K562 (cell line): ENCODE measurements around the gene AGAP1. TPM values are rescaled to one million over a fixed set of nuclear protein-coding genes. Genes with fewer than 3 reads are reported as not detected.

Experiments
- BHLHE40 ChIP-seq: IDR thresholded peaks from 2 replicates; pipeline ENCODE4 v1.6.1; 2011; ENCODE audit warnings: low read length, improper control_type of control experiment
- COPS2 ChIP-seq: fragments of 450-650 bp; conservative IDR thresholded peaks from 2 replicates; pipeline ENCODE4 v1.6.1; 2016; ENCODE audit warnings: mild to moderate bottlenecking, moderate library complexity
- FOS ChIP-seq: IDR thresholded peaks from 3 replicates; pipeline ENCODE4 v1.6.1; 2011; ENCODE audit not compliant: insufficient read length; ENCODE audit errors: extremely low read depth
- FOXP1 ChIP-seq: sonication (generic); formaldehyde crosslinking; IDR thresholded peaks from 2 replicates; pipeline ENCODE4 v1.8.0; 2022; ENCODE audit warnings: mild to moderate bottlenecking, missing genetic modification reagents
- HDAC1 ChIP-seq, 2 experiments: fragments of 450-650 bp; IDR thresholded peaks; 2 replicates each; pipeline ENCODE4 v1.6.1; 2016 to 2017; ENCODE audit warnings: inconsistent platforms in 1 of 2, mild to moderate bottlenecking in 1 of 2, moderate library complexity in 1 of 2
- HDAC3 ChIP-seq: fragments of 450-650 bp; IDR thresholded peaks from 2 replicates; pipeline ENCODE4 v1.6.1; 2018; ENCODE audit warnings: borderline replicate concordance, mild to moderate bottlenecking, moderate library complexity; ENCODE audit not compliant: partially characterized antibody
- KLF16 ChIP-seq: IDR thresholded peaks from 2 replicates; pipeline ENCODE4 v1.6.1; 2016; ENCODE audit warnings: antibody characterized with exemption
- NCOA2 ChIP-seq, 2 experiments: fragments of 450-650 bp; IDR thresholded peaks; 2 replicates each; pipeline ENCODE4 v1.6.1; 2018; ENCODE audit warnings: mild to moderate bottlenecking in 2 of 2, moderate library complexity in 1 of 2; ENCODE audit not compliant: partially characterized antibody in 2 of 2
- POLR2B ChIP-seq: fragments of 450-650 bp; IDR thresholded peaks from 2 replicates; pipeline ENCODE4 v1.6.1; 2018; ENCODE audit warnings: low read depth; ENCODE audit not compliant: partially characterized antibody
- RAD21 ChIP-seq, 2 experiments: fragments of 250-450 bp in 1 of 2; fragments of 450-650 bp in 1 of 2; sonication (Bioruptor Pico) in 1 of 2; formaldehyde crosslinking in 1 of 2; IDR thresholded peaks in 1 of 2; conservative IDR thresholded peaks in 1 of 2; 2 replicates each; pipeline versions ENCODE4 v1.4.0 to v1.8.0; 2020 to 2022; ENCODE audit warnings: mild to moderate bottlenecking in 2 of 2, moderate library complexity in 1 of 2
- RBM22 ChIP-seq: fragments of 200-400 bp; formaldehyde crosslinking; IDR thresholded peaks from 2 replicates; pipeline ENCODE4 v1.6.1; 2018; ENCODE audit warnings: low read length, low read depth; ENCODE audit not compliant: poor library complexity, severe bottlenecking
- STAT5A ChIP-seq: IDR thresholded peaks from 2 replicates; pipeline ENCODE4 v1.6.1; 2012; ENCODE audit warnings: low read length, inconsistent platforms, borderline replicate concordance
- STAT5B ChIP-seq: fragments of 250-450 bp; sonication (Bioruptor Pico); IDR thresholded peaks from 2 replicates; pipeline ENCODE4 v1.8.0; 2021; ENCODE audit warnings: mild to moderate bottlenecking, inconsistent platforms
- THRAP3 ChIP-seq: fragments of 450-650 bp; IDR thresholded peaks from 2 replicates; pipeline ENCODE4 v1.6.1; 2016; ENCODE audit warnings: mild to moderate bottlenecking, inconsistent platforms, borderline replicate concordance
- ZBTB11 ChIP-seq, 3 experiments: fragments of 200-800 bp in 1 of 3; fragments of 250-450 bp in 1 of 3; fragments of 450-650 bp in 1 of 3; sonication (Bioruptor Pico) in 1 of 3; sonication (Bioruptor generic) in 1 of 3; formaldehyde crosslinking in 1 of 3; IDR thresholded peaks; 2 replicates each; pipeline versions ENCODE4 v1.6.1 to v1.8.0; 2016 to 2022; ENCODE audit warnings: mild to moderate bottlenecking in 2 of 3, missing genetic modification characterization in 2 of 3, missing compliant biosample characterization in 1 of 3, moderate library complexity in 1 of 3
- ZBTB8A ChIP-seq: fragments of 450-650 bp; IDR thresholded peaks from 2 replicates; pipeline ENCODE4 v1.6.1; 2018; ENCODE audit warnings: mild to moderate bottlenecking, moderate library complexity; ENCODE audit not compliant: partially characterized antibody
- ZNF232 ChIP-seq: sonication (generic); formaldehyde crosslinking; IDR thresholded peaks from 2 replicates; pipeline ENCODE4 v1.8.0; 2022; ENCODE audit warnings: mild to moderate bottlenecking, missing genetic modification reagents
- ZNF436 ChIP-seq: fragments of 250-450, 450-650 bp; sonication (Bioruptor Pico); formaldehyde crosslinking; IDR thresholded peaks from 2 replicates; pipeline ENCODE4 v1.7.0; 2020; ENCODE audit warnings: mild to moderate bottlenecking
- polyA plus RNA-seq, 8 experiments: library from polyadenylated mRNA; depleted of rRNA in 4 of 8; stranded (reverse) in 5 of 8; unstranded in 3 of 8; fragments of >200 nt; fragmentation: Nextera tagmentation in 2 of 8; fragmentation: Illumina TruSeq in 1 of 8; extraction: Ambion mirVana in 2 of 8; extraction: Trizol in 1 of 8; gene quantifications; 2 replicates each; pipeline versions ENCODE4 v1.2.1 to v1.2.3, GENCODE V29; 2011 to 2014; ENCODE audit warnings: inconsistent platforms in 1 of 8, missing spikeins in 1 of 8
- total RNA-seq, 7 experiments: library from RNA; depleted of rRNA in 6 of 7; stranded (reverse); fragments of >200 nt in 6 of 7; fragmentation: Illumina TruSeq in 2 of 7; extraction: Trizol in 2 of 7; gene quantifications; 2 replicates each; pipeline versions ENCODE4 v1.2.1 to v1.2.3, GENCODE V29; 2011 to 2021; ENCODE audit warnings: low replicate concordance in 1 of 7
- TF ChIP-seq, protein P1 (sequence below): fragments of 450-650 bp; formaldehyde crosslinking; IDR thresholded peaks from 2 replicates; pipeline ENCODE4 v1.4.0; 2020; ENCODE audit warnings: mild to moderate bottlenecking, moderate library complexity
- TF ChIP-seq, protein P2 (sequence below), 2 experiments: fragments of 150-350 bp in 1 of 2; IDR thresholded peaks; 2 replicates each; pipeline ENCODE4 v1.6.1; 2012 to 2016; ENCODE audit warnings: low read depth in 2 of 2, low read length in 2 of 2, mild to moderate bottlenecking in 1 of 2, moderate library complexity in 1 of 2

AGAP1 gene
- total and polyA plus RNA-seq, 9 of the 15 experiments (the other 6 are each of a cell fraction or from before 2014, with no cell fraction given): 1.3 to 24.0 (median 10.6) TPM

GRCh38 chr2:235460548-235461047, 33.2 kb upstream of the AGAP1 start (continued):
- TF ChIP-seq ZBTB11 (CRISPR knock-in tag; IDR thresholded peaks at IDR 0.05) (peak in 1 of 3 experiments; percentile 63; a peak in 1 of 6 replicates), RBM22 (no peak), THRAP3 (no peak), ZBTB8A (no peak), KLF16 (peak; percentile 93), POLR2B (no peak), FOXP1 (CRISPR knock-in tag) (no peak), STAT5B (CRISPR knock-in tag) (no peak), FOS (peak; percentile 43), NCOA2 (IDR thresholded peaks at IDR 0.05; ENCODE audit: partially characterized antibody in 2 of 2) (peak; percentile 83 to 87), ZNF232 (no peak), HDAC3 (peak; percentile 85), ZNF436 (CRISPR knock-in tag) (no peak), HDAC1 (IDR thresholded peaks at IDR 0.05) (peak in 1 of 2 experiments; percentile 90; a peak in 2 of 4 replicates), STAT5A (peak; percentile 93), BHLHE40 (peak; percentile 73), RAD21 (CRISPR knock-in tag; conservative IDR thresholded peaks at IDR 0.05 in 1 of 2, IDR thresholded peaks at IDR 0.05 in 1 of 2) (peak in 1 of 2 experiments; percentile 43; a peak in 2 of 4 replicates), COPS2 (no peak)
- TF ChIP-seq, protein P1, sequence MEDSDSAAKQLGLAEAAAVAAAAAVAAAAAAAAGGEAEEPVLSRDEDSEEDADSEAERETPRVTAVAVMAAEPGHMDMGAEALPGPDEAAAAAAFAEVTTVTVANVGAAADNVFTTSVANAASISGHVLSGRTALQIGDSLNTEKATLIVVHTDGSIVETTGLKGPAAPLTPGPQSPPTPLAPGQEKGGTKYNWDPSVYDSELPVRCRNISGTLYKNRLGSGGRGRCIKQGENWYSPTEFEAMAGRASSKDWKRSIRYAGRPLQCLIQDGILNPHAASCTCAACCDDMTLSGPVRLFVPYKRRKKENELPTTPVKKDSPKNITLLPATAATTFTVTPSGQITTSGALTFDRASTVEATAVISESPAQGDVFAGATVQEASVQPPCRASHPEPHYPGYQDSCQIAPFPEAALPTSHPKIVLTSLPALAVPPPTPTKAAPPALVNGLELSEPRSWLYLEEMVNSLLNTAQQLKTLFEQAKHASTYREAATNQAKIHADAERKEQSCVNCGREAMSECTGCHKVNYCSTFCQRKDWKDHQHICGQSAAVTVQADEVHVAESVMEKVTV (CRISPR knock-in tag): no peak
- TF ChIP-seq, protein P2, sequence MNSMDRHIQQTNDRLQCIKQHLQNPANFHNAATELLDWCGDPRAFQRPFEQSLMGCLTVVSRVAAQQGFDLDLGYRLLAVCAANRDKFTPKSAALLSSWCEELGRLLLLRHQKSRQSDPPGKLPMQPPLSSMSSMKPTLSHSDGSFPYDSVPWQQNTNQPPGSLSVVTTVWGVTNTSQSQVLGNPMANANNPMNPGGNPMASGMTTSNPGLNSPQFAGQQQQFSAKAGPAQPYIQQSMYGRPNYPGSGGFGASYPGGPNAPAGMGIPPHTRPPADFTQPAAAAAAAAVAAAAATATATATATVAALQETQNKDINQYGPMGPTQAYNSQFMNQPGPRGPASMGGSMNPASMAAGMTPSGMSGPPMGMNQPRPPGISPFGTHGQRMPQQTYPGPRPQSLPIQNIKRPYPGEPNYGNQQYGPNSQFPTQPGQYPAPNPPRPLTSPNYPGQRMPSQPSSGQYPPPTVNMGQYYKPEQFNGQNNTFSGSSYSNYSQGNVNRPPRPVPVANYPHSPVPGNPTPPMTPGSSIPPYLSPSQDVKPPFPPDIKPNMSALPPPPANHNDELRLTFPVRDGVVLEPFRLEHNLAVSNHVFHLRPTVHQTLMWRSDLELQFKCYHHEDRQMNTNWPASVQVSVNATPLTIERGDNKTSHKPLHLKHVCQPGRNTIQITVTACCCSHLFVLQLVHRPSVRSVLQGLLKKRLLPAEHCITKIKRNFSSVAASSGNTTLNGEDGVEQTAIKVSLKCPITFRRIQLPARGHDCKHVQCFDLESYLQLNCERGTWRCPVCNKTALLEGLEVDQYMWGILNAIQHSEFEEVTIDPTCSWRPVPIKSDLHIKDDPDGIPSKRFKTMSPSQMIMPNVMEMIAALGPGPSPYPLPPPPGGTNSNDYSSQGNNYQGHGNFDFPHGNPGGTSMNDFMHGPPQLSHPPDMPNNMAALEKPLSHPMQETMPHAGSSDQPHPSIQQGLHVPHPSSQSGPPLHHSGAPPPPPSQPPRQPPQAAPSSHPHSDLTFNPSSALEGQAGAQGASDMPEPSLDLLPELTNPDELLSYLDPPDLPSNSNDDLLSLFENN (IDR thresholded peaks at IDR 0.05; ENCODE audit: low read depth in 2 of 2, low read length in 2 of 2): peak in 1 of 2 experiments; percentile 94; a peak in 2 of 4 replicates
